H9 (cell line): ENCODE results near the gene MAS1. TPM values are rescaled to one million over a fixed set of nuclear protein-coding genes. Genes with fewer than 3 reads are reported as not detected.

Experiments used
- DNase-seq: peaks from one replicate; pipeline ENCODE4 v3.0.0-alpha.2; 2017
- H2AFZ ChIP-seq: one replicate; pipeline ENCODE4 v1.6.1; 2013; ENCODE audit warnings: mild to moderate bottlenecking, low read length, control low read depth, moderate library complexity
- H2AK5ac ChIP-seq: 2 replicates; pipeline ENCODE4 v1.6.1; 2013; ENCODE audit warnings: low read length, control low read depth, mixed read lengths; ENCODE audit not compliant: insufficient read length
- H2BK120ac ChIP-seq: one replicate; pipeline ENCODE4 v1.6.1; 2013; ENCODE audit warnings: low read depth, mild to moderate bottlenecking, low read length, control low read depth, inconsistent platforms; ENCODE audit not compliant: poor library complexity, severe bottlenecking
- H2BK12ac ChIP-seq: 2 replicates; pipeline ENCODE4 v1.6.1; 2013; ENCODE audit warnings: low read length, control low read depth, mixed read lengths, low read depth; ENCODE audit not compliant: insufficient read length
- H2BK15ac ChIP-seq: 2 replicates; pipeline ENCODE4 v1.6.1; 2013; ENCODE audit warnings: low read depth, low read length, control low read depth
- H2BK20ac ChIP-seq: one replicate; pipeline ENCODE4 v1.6.1; 2013; ENCODE audit warnings: low read depth, mild to moderate bottlenecking, low read length, control low read depth, inconsistent platforms; ENCODE audit not compliant: poor library complexity, severe bottlenecking
- H2BK5ac ChIP-seq: 2 replicates; pipeline ENCODE4 v1.6.1; 2013; ENCODE audit warnings: low read length, control low read depth, mixed read lengths; ENCODE audit not compliant: insufficient read length
- H3K14ac ChIP-seq: 2 replicates; pipeline ENCODE4 v1.6.1; 2013; ENCODE audit warnings: low read length, control low read depth; ENCODE audit not compliant: insufficient read depth
- H3K18ac ChIP-seq: 2 replicates; pipeline ENCODE4 v1.6.1; 2013; ENCODE audit warnings: low read depth, mild to moderate bottlenecking, mixed read lengths, low read length, control low read depth; ENCODE audit not compliant: insufficient read length
- H3K23ac ChIP-seq: 2 replicates; pipeline ENCODE4 v1.6.1; 2013; ENCODE audit warnings: low read length, control low read depth, mixed read lengths, low read depth; ENCODE audit not compliant: insufficient read length
- H3K23me2 ChIP-seq: 2 replicates; pipeline ENCODE4 v1.6.1; 2013; ENCODE audit warnings: low read depth, mild to moderate bottlenecking, mixed read lengths, low read length, control low read depth; ENCODE audit not compliant: insufficient read length, poor library complexity, severe bottlenecking
- H3K27ac ChIP-seq: 2 replicates; pipeline ENCODE4 v1.5.1; 2013; ENCODE audit warnings: low read length, control low read depth, mixed read lengths, low read depth; ENCODE audit not compliant: insufficient read length
- H3K27me3 ChIP-seq: 2 replicates; pipeline ENCODE4 v1.6.1; 2013; ENCODE audit warnings: low read length, control low read depth, inconsistent platforms; ENCODE audit not compliant: insufficient read depth
- H3K4ac ChIP-seq: 2 replicates; pipeline ENCODE4 v1.6.1; 2013; ENCODE audit warnings: low read depth, mild to moderate bottlenecking, control low read depth, inconsistent platforms, low read length, moderate library complexity
- H3K4me1 ChIP-seq: 2 replicates; pipeline ENCODE4 v1.6.1; 2013; ENCODE audit warnings: low read length, control low read depth, inconsistent platforms; ENCODE audit not compliant: insufficient read depth
- H3K4me2 ChIP-seq: 2 replicates; pipeline ENCODE4 v1.6.1; 2013; ENCODE audit warnings: low read length, control low read depth, mixed read lengths; ENCODE audit not compliant: insufficient read length, insufficient read depth
- H3K56ac ChIP-seq: 2 replicates; pipeline ENCODE4 v1.6.1; 2013; ENCODE audit warnings: low read depth, mild to moderate bottlenecking, mixed read lengths, low read length, control low read depth; ENCODE audit not compliant: insufficient read length
- H3K79me1 ChIP-seq: 2 replicates; pipeline ENCODE4 v1.6.1; 2013; ENCODE audit warnings: low read depth, mild to moderate bottlenecking, moderate library complexity, low read length, control low read depth, inconsistent platforms; ENCODE audit not compliant: insufficient read depth, poor library complexity, severe bottlenecking
- H3K79me2 ChIP-seq: 2 replicates; pipeline ENCODE4 v1.6.1; 2013; ENCODE audit warnings: low read length, control low read depth, inconsistent platforms; ENCODE audit not compliant: insufficient read depth
- H3K9ac ChIP-seq: 2 replicates; pipeline ENCODE4 v1.6.1; 2013; ENCODE audit warnings: low read length, control low read depth, mixed read lengths; ENCODE audit not compliant: insufficient read length; ENCODE audit errors: extremely low read depth
- H3K9me3 ChIP-seq: one replicate; pipeline ENCODE4 v1.6.1; 2013; ENCODE audit warnings: low read depth, low read length, inconsistent platforms; ENCODE audit not compliant: control insufficient read depth
- H3T11ph ChIP-seq: one replicate; pipeline ENCODE4 v1.6.1; 2013; ENCODE audit warnings: mild to moderate bottlenecking, low read length, control low read depth, inconsistent platforms
- H4K20me1 ChIP-seq: one replicate; pipeline ENCODE4 v1.6.1; 2013; ENCODE audit not compliant: control insufficient read depth, insufficient read length, insufficient read depth
- H4K5ac ChIP-seq: 2 replicates; pipeline ENCODE4 v1.6.1; 2013; ENCODE audit warnings: low read depth, mild to moderate bottlenecking, mixed read lengths, low read length, control low read depth; ENCODE audit not compliant: insufficient read length
- H4K8ac ChIP-seq: replicated peaks from 2 replicates; pipeline ENCODE4 v1.6.1; 2013; ENCODE audit warnings: low read length, control low read depth, mixed read lengths, low read depth; ENCODE audit not compliant: insufficient read length
- H4K91ac ChIP-seq: 2 replicates; pipeline ENCODE4 v1.6.1; 2013; ENCODE audit warnings: low read depth, mild to moderate bottlenecking, moderate library complexity, mixed read lengths, low read length, control low read depth; ENCODE audit not compliant: insufficient read length
- H3K27ac Mint-ChIP-seq, 3 experiments: 2 replicates in 2 of 3; 3 replicates in 1 of 3; pipeline ENCODE4 v1.8.0; 2020 to 2021; ENCODE audit warnings: mixed read lengths in 3 of 3, mild to moderate bottlenecking in 1 of 3, moderate library complexity in 1 of 3
- H3K27me3 Mint-ChIP-seq: 2 replicates; pipeline ENCODE4 v1.8.0; 2021; ENCODE audit warnings: low read depth, mild to moderate bottlenecking, moderate library complexity, mixed read lengths
- H3K36me3 Mint-ChIP-seq, 3 experiments: 2 replicates in 2 of 3; 3 replicates in 1 of 3; pipeline ENCODE4 v1.8.0; 2020 to 2021; ENCODE audit warnings: low read depth in 3 of 3, mixed read lengths in 3 of 3; ENCODE audit not compliant: insufficient read depth in 1 of 3
- H3K4me1 Mint-ChIP-seq, 2 experiments: 2 replicates each; pipeline ENCODE4 v1.8.0; 2020; ENCODE audit warnings: mixed read lengths in 2 of 2
- H3K4me3 Mint-ChIP-seq, 2 experiments: 2 replicates in 1 of 2; 3 replicates in 1 of 2; pipeline ENCODE4 v1.8.0; 2020 to 2021; ENCODE audit warnings: mild to moderate bottlenecking in 2 of 2, mixed read lengths in 2 of 2, moderate library complexity in 1 of 2
- H3K9me3 Mint-ChIP-seq, 2 experiments: 2 replicates in 1 of 2; 3 replicates in 1 of 2; pipeline ENCODE4 v1.8.0; 2020; ENCODE audit warnings: mild to moderate bottlenecking in 2 of 2, mixed read lengths in 2 of 2, moderate library complexity in 1 of 2
- CTCF ChIP-seq: fragments of 200-600 bp; sonication (generic); conservative IDR thresholded peaks from 3 replicates; pipeline ENCODE4 v1.8.0; 2021; ENCODE audit warnings: antibody characterized with exemption, mild to moderate bottlenecking
- WGBS: extraction: QIAGEN DNeasy Blood & Tissue Kit; methylation state at CpG from one replicate; pipeline ENCODE4 v1.1.7; 2013; ENCODE audit warnings: missing lambda C conversion rate, low lambda C conversion rate, mixed read lengths; ENCODE audit not compliant: insufficient read length; ENCODE audit errors: extremely low coverage; 5-methylcytosine and 5-hydroxymethylcytosine counted together
- total RNA-seq: library from RNA; stranded (reverse); gene quantifications from 2 replicates; pipeline ENCODE4 v1.2.1, GENCODE V29; 2021

MAS1 gene
- total RNA-seq, 1 experiment from 2014 or later = 0.02 TPM

GRCh38 chr6:159854959-159855358 is 35.8 kb upstream of the MAS1 start:
- Histone ChIP-seq H3K79me1 (no peaks in the 10 kb centered on the region), H3K18ac (no peak overlapping the region), H3K4ac (no peak overlapping the region), H3K27ac (no peak overlapping the region), H2BK12ac (no peak overlapping the region), H2BK5ac (no peak overlapping the region), H3K4me2 (no peak overlapping the region), H4K5ac (no peak overlapping the region), H3K9me3 (no peaks in the 10 kb centered on the region), H2AFZ (no peak overlapping the region), H2AK5ac (no peak overlapping the region), H4K91ac (no peak overlapping the region), H3K23ac (no peak overlapping the region), H3K4me1 (no peaks in the 10 kb centered on the region), H2BK120ac (no peak overlapping the region), H3K14ac (no peak overlapping the region), H3K9ac (no peak overlapping the region), H4K20me1 (no peaks in the 10 kb centered on the region), H3T11ph (no peak overlapping the region), H2BK15ac (no peak overlapping the region), H3K27me3 (no peaks in the 10 kb centered on the region), H3K56ac (no peak overlapping the region), H3K23me2 (no peaks in the 10 kb centered on the region), H3K79me2 (no peaks in the 10 kb centered on the region), H4K8ac (no peak overlapping the region), H2BK20ac (no peak overlapping the region)
- H3K27ac Mint-ChIP-seq = no peak overlapping the region
- H3K27me3 Mint-ChIP-seq = no peaks in the 10 kb centered on the region
- H3K36me3 Mint-ChIP-seq = peaks cover 1 to 4% (median 3%) of the 10 kb centered on the region in 3 experiments; a peak in 3 of 7 replicates
- peaks cover 0 to 3% of the 10 kb centered on the region in 2 experiments; a peak in 1 of 4 replicates for H3K4me1 Mint-ChIP-seq
- no CpG with 5 or more reads among the region's 3 CpGs for WGBS
- TF ChIP-seq CTCF = no peak
- DNase-seq = no peak
- H3K9me3 Mint-ChIP-seq = peaks cover 4% of the 10 kb centered on the region in 2 experiments
- no peak overlapping the region for H3K4me3 Mint-ChIP-seq
